ENCODE results near the gene DUSP28.

DUSP28 gene

GRCh38 chr2:240602266-240603050, 42.3 kb downstream of the DUSP28 start:
- no peak for DNase-seq

- DNase-seq: no peak
Measured at GRCh38 chr2:240603081-240603835, 43.1 kb downstream of the DUSP28 start.

GRCh38 chr2:240603846-240604245, 43.7 kb downstream of the DUSP28 start:
- no peak for DNase-seq

GRCh38 chr2:240604291-240604938, 44.3 kb downstream of the DUSP28 start:
- no peak for DNase-seq

GRCh38 chr2:240604939-240605716, 45.0 kb downstream of the DUSP28 start:
- DNase-seq: no peak

- DNase-seq: no peak
Measured at GRCh38 chr2:240605867-240606743, 45.9 kb downstream of the DUSP28 start.

- DNase-seq: no peak
Measured at GRCh38 chr2:240611601-240612210, 51.5 kb downstream of the DUSP28 start.

All from NCI-H2227 treated with DMSO at 0.1 percent for 48 hours (cell line).